ENCODE measurements around the gene ADAMTSL1. TPM values are rescaled to one million over a fixed set of nuclear protein-coding genes. Genes with fewer than 3 reads are reported as not detected.

Gene ADAMTSL1
- total RNA-seq, 6 experiments from 2014 or later: 0.73 to 2.1 (median 0.89) TPM

- no peaks in the 10 kb centered on the region for H3K27me3 ChIP-seq
- no peak for ATAC-seq
- H3K36me3 ChIP-seq: no peaks in the 10 kb centered on the region
- H3K9me3 ChIP-seq: no peaks in the 10 kb centered on the region
- H3K4me1 ChIP-seq: no peaks in the 10 kb centered on the region
- WGBS (ENCODE audit: insufficient coverage, low coverage, low lambda C conversion rate, missing lambda C conversion rate): 46% methylated on average over 3 of the region's 3 CpGs
- DNase-seq: no peak
- H3K4me3 ChIP-seq: no peak overlapping the region
- intact Hi-C loops (cut with DNase I): no loop called here
- TF ChIP-seq POLR2A (IDR thresholded peaks at IDR 0.05): no peak
- TF ChIP-seq CTCF (IDR thresholded peaks at IDR 0.05): no peak
- no peak overlapping the region for H3K27ac ChIP-seq
Measured at GRCh38 chr9:18549772-18550171, 75.8 kb downstream of the ADAMTSL1 start.

DNA sequence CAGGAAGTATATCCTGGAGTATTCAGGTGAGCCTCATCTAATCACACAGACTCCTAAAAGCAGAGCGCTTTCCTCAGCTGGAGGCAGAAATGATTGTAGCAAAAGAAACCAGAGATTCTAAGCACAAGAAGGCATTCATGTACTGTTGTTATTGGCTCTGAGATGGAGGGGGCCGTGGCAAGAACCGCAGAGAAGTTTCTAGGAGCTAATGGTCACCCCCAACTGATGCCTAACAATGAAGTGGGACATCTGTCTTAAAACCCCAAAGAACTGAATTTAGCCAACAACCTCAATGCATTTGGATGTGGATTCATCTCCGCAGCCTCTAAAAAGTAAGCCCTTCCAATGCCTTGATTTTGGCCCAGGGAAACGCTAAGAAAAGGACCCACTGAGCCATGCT, 76.3 kb downstream of the ADAMTSL1 start:
- H3K4me3 ChIP-seq: no peak overlapping the region
- no peaks in the 10 kb centered on the region for H3K27me3 ChIP-seq
- intact Hi-C loops (cut with DNase I): no loop called here
- H3K36me3 ChIP-seq: no peaks in the 10 kb centered on the region
- H3K4me1 ChIP-seq: no peaks in the 10 kb centered on the region
- ATAC-seq (no peak), DNase-seq (no peak)
- H3K27ac ChIP-seq: no peak overlapping the region
- TF ChIP-seq CTCF (IDR thresholded peaks at IDR 0.05) (no peak), POLR2A (IDR thresholded peaks at IDR 0.05) (no peak)
- H3K9me3 ChIP-seq: no peaks in the 10 kb centered on the region
- whole genome bisulfite sequencing (ENCODE audit: insufficient coverage, low coverage, low lambda C conversion rate, missing lambda C conversion rate): 74% methylated on average over 5 of the region's 5 CpGs

DNA sequence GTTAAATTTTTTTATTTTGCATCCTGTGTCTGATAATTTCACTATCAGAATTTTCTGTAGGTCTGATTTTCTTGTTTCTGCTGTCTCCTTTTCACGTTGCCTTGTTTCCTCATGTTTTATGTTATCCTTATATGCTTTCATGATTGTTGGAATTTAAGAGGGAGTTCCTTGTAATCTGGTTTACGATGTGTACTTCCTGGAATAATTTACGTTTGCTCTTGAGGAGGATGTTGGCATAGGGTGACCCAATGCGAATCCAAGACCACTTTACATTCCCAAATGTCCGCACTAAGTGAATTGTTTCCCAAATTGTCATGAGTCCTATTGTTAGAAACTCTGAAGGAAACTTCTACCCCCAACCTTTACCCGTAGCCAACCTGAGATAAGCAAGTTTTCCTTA, 80.3 kb downstream of the ADAMTSL1 start:
- TF ChIP-seq POLR2A (IDR thresholded peaks at IDR 0.05) (no peak), CTCF (IDR thresholded peaks at IDR 0.05) (no peak)
- WGBS (ENCODE audit: insufficient coverage, low coverage, low lambda C conversion rate, missing lambda C conversion rate): 62% methylated on average over 6 of the region's 6 CpGs
- ATAC-seq (no peak), DNase-seq (no peak)
- no peaks in the 10 kb centered on the region for H3K27me3 ChIP-seq
- no peaks in the 10 kb centered on the region for H3K4me1 ChIP-seq
- no peaks in the 10 kb centered on the region for H3K36me3 ChIP-seq
- H3K27ac ChIP-seq: no peak overlapping the region
- no peaks in the 10 kb centered on the region for H3K9me3 ChIP-seq
- no peak overlapping the region for H3K4me3 ChIP-seq
- intact Hi-C loops (cut with DNase I): no loop called here

DNA sequence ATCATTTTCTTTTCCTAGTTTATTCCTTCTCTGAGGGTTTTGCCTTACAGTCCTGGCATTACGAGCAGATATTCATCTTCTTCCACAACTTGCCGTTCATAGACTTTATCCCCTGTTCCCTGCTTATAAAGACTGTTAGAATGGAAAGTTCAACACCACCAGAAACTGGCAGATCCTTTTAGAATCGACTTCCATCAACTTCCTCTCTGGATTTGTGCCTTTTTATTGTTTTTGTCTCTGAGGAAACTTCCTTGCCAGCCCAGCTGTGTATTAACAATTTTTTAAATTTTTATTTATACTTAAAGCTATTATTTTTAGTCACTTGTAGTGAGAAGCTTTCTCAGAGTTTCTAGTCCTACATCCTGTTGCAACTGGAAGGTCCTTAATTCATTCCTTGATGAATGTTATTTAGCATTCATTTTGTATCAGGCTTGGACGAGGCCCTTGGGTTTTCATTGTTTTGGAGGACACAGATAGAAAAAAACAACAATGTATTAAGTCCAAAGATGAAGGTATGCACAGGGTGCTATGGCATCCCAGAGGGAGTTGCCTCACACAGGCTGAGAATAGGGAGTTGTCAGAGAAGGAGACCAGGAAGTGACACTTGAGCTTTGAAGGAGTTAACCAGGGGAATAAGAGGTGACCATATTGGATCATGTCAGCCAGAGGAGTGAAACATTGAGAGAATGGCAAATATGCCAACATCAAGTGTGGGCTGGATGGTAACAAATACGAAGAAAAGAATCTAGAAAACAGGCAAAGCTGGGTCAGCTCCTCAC, 81.3 kb downstream of the ADAMTSL1 start:
- intact Hi-C loops (cut with DNase I): no loop called here
- H3K9me3 ChIP-seq: no peaks in the 10 kb centered on the region
- no peak overlapping the region for H3K4me3 ChIP-seq
- no peak for TF ChIP-seq POLR2A (IDR thresholded peaks at IDR 0.05)
- TF ChIP-seq CTCF (IDR thresholded peaks at IDR 0.05): no peak
- no peak for ATAC-seq
- H3K27ac ChIP-seq: no peak overlapping the region
- DNase-seq: no peak
- no peaks in the 10 kb centered on the region for H3K36me3 ChIP-seq
- H3K4me1 ChIP-seq: no peaks in the 10 kb centered on the region
- H3K27me3 ChIP-seq: no peaks in the 10 kb centered on the region
- WGBS (ENCODE audit: insufficient coverage, low coverage, low lambda C conversion rate, missing lambda C conversion rate): 31% methylated on average over 5 of the region's 5 CpGs

Data from right lobe of liver (tissue), 6 donors.